GM19395 (cell line): ENCODE results near the gene ERC2.

Experiments
- ATAC-seq: cut with Tn5 transposase; IDR thresholded peaks from one replicate; pipeline ENCODE4 v1.9.1; 2021; ENCODE audit warnings: mild to moderate bottlenecking, moderate library complexity; ENCODE audit not compliant: unreplicated experiment

Gene ERC2

DNA sequence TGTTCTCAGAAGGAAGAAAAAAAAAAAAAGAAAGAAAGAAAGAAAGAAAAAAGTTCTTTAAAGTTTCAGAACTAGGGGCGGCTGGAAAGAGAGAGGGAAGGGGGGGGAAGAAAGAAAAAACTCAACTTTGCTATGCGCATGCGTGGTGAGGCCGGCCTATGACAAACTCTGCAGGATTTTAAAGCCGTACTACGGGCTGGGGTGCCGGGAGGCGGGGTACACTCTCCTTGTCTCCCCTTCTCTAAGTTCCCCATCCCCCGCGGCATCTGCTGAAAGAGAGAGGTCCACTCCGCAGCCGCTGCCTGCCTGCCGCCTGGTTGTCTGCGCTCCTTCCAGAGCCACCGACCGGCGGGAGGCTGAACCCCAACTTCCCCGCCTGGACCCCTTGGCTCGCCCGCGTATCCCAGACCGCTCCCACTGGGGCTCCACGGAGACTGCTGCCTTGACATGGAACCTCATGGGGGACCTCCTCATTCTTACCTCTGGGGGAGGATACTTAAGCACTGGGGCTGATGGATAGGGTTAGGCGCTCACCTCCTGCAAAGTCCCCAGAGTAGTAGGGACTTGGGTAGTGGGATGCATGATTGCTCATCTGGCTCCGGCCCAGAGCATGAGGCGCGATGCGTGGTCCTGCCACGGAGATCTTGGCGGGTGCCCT lies 979.7 kb downstream of the ERC2 start:
- ATAC-seq: no peak

- no peak for ATAC-seq
These were observed 980.7 kb downstream of the ERC2 start for GRCh38 chr3:55487381-55488241.

DNA sequence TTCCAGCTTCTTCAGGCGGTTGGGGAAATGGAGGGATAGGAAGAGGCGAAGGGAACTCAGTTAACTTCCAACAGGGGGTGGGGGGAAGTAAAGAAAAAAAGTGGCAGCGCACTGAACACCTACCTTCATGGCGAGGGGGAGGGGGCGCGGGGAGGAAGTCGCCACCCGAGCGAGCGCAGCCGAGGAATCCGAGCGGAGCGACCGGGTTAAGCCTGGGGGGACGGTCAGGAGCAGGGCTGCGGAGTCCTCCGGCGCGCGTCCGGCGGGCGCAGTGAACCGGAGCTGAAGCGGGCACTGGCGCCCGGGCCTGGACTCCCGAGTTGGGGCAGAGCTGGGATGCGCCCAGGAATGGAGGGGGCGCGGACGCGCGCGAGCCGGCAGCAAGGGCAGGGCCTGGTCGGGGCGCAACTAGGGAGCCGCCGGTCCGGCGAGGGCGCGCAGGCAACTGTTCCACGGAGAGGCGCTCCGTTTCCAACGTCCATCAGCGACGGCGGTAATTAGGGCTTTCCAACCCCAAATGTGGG lies 981.3 kb downstream of the ERC2 start, which contains the start of gene WNT5A:
Gene WNT5A, minus strand, starts transcription at position 450 of the 524 bp plus-strand sequence. Its CDS starts 321 bp downstream, at position 129.
- no peak for ATAC-seq

GRCh38 chr3:55486101-55486856 lies 982.0 kb downstream of the ERC2 start:
- no peak for ATAC-seq

DNA sequence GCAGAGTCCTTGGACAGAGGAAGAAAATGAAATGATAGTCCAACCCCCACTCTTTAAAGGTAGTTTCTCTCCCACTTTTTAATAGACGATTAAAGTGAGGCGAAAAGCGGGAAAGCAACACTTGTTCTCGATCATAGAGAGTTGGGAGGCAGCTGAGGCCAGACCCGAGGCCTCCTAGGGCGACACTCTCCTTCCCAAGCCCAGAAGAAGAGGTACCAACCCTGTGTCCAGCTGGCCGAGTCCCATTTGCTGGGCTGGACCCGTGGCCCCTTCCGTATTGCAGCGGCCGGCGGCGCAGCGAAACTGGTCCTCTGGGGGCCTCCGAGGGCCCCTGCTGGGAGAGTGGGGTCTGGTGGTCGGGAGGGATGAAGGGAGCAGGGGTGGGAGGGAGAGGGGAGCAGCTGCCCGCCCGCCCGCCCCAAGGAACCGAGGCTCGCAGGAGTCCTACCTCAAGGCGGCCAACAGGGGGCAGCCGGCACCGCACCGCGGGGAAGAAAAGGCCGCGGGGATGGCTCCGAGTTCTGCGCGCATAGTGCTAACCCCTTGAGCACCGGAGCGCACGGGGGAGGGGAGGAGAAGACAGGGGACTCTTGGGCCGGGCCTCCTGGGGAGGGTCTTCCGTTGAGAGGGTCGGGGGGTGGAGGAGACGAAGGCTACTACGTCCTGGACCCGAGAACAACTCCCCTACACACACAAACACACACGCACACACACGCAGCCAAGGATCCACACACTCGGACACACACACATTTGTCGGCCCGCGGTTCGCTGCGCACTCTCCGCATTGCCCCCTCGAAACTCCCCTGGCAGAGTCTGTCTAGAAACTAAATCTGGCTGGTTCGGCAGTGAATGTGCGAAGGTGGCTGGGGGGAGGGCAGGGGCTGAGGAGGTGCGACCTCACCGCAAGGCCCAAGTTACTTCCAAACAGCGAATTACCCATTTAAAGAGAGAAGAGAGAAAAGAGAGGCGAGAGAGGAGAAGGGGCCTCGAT lies 983.2 kb downstream of the ERC2 start:
- peak; percentile 65 for ATAC-seq

- ATAC-seq: no peak
These were observed 984.0 kb downstream of the ERC2 start for GRCh38 chr3:55484191-55484689.

DNA sequence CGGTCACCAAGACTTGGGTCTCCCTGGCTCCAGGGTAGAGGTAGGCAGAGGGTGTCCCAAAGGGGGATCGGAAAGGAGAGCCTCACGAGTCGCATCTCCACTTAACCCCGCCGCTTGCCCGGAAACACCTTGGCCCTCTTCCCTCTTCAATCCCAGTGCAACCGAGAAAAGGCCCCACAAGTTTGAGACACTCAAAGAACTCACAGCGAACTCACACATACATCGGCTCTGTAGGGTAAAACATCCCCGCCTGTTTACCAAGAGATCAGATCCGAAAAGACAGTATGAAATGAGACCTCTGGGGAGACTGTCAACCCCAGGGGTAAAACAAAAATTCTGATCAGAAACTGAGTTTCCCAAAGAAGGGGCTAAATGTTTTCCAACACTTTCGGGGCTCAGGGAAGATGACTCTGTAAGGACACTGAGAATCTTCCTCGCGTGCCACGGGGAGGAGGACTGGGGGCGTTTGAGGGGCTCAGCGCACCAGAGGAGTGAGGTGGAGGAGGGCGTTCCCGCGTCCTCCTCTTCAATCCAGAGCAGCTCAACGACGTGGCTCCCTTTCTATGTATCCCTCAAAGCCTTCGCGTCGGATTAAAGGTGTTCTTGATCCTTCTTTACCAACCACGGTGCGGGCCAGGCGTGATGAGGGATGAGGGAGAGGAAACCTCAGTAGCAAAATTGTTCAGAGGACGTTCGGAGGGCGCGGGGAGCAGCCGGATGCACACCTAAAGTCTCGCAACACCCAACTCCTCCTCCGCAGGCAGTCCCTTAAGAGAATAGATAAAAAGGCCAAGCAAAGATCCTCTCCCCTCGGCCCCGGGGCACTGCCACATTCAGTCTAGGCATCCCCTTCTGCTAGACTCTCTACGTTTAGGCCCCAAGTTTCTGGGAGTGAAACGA lies 984.8 kb downstream of the ERC2 start:
- ATAC-seq: no peak

GRCh38 chr3:55482496-55483195 lies 985.6 kb downstream of the ERC2 start:
- ATAC-seq: no peak

DNA sequence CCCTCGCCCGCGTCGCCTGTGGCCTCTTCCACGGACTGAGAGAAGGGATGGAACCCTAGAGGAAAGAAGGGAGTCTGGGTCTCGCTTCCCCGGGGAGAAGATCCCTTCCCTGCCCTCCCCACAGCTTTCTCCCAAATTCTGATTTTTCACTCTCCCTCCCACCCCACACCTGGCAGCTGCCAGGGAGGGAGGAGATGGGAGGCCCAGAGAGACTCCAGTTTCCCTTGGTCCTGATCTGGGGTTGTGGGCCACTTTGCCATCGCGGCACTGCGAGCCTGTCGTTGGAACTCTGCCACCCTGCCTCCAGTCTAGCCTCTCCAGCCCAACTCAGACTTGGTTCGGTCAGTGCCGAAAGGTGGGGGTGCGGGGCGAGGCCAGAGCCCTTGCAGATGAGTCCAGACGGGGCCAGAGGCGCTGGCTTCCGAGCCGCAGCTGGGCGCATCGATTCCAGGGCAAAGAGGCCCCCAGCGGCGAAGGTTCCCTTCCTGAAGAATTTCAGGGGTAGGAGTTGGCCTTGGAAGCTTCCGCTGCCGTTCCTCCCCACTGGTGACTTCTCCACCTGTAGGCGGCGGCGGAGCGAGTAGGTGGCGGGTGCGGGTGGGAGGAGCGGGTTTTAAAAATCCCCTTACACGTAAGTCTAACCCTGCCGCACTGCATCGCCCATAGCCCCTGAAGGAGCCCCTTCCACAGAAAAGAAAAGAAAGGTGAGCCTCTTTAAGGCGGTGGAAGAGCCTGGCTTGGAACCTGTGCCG lies 986.3 kb downstream of the ERC2 start:
- no peak for ATAC-seq

DNA sequence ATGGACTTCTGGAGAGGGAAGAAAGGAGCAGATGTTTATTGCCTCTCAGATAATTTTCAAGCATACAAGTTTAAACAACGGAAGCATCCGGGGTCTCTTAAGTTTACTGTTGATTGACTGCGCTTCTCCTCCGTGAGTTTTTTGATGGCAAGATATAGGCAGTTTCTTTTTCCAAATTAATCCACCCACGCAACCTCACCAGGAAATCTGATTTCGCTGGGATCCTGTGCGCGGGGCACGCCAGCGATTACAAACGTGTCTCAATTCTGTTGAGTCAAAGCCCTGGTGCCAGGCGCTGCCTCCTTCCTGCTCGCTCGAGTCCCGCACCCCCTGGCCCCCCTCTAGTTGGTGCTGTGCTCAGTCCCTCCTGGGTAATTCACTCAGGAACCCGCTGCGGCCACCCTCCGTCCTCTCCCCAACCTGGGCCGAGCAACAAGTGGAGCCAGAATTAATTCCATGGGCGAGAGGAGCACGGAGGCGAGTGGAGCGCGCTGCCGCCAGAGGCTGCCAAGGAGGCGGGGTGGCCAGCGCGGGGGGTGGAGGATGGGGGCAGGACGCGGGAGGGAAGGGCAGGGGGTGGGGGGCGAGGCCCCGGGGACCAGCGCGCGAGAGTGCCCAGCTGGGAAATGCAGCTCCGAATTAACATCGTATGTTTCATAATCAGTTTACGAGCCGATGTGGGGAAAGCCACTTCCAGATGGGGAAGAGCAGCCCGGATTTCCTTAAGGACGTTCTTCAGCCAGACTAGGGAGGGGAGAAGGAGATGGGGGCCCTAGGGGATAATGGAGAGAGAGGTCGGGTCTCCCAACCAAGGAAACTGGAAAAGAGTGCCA lies 987.1 kb downstream of the ERC2 start:
- ATAC-seq: no peak

- ATAC-seq: no peak
These were observed 990.7 kb downstream of the ERC2 start for GRCh38 chr3:55477306-55478303.

- no peak for ATAC-seq
These were observed 991.8 kb downstream of the ERC2 start for GRCh38 chr3:55476515-55476914.

- ATAC-seq: no peak
These were observed 994.0 kb downstream of the ERC2 start for GRCh38 chr3:55474213-55474632.

GRCh38 chr3:55473788-55474187 lies 994.5 kb downstream of the ERC2 start:
- ATAC-seq: no peak

DNA sequence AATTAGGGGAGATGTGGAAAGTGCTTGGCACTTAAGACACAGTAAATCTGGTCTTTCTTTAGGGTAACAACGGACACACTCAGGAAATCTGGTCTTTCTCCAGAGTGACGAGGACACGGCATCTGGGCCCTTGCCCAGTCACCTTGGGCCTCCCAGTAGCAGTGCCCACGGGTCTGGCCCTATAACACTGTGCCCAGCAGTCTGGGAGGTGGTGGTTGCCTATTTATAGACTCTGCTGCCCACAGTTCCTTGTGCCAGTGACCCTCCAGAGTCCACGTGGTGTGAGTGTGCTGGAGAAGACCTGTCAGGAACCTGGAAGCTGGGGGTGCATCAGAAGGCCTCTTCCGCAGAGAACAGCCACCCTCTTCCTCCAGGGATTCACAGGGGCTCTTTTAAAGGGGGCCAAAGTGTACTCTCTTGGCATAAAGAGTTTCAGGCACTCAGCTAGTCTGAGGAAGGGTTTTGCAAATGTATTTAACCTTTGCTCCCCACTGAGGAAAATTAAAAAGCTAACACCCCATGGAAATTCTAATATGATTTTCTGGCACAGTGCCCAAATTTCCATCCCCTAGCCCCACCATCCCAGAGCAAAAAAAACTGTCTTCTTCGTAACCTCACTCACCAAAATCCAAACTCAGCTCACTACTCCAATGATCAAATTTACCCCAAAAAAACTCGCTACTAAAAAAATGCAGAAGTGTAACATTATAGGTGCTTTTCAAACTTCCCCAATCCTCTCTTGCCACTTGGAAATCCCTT lies 996.6 kb downstream of the ERC2 start:
- no peak for ATAC-seq
